IPS-NIHi7 (cell line): ENCODE measurements around the gene NKX2-8.
"Not testable (repeated sequence)": the region's sequence is repeated elsewhere in the genome, so short reads cannot be mapped to it uniquely, and the experiment has no call there.

Experiments used
- DNase-seq: peaks from one replicate; pipeline ENCODE4 v3.0.0; 2012; ENCODE audit warnings: mixed read lengths; ENCODE audit errors: extremely low spot score

The NKX2-8 gene

GRCh38 chr14:36580141-36580855 lies 2.1 kb downstream of the NKX2-8 start:
- DNase-seq: no peak

- DNase-seq: no peak
Observed at GRCh38 chr14:36579573-36580140, 2.8 kb downstream of the NKX2-8 start.

- DNase-seq: no peak
Observed at GRCh38 chr14:36579001-36579555, 3.3 kb downstream of the NKX2-8 start.

GRCh38 chr14:36570065-36570464 lies 12.3 kb downstream of the NKX2-8 start:
- no peak for DNase-seq

GRCh38 chr14:36556811-36557433 lies 25.5 kb downstream of the NKX2-8 start:
- DNase-seq: peak; percentile 63

- no peak for DNase-seq
Observed at GRCh38 chr14:36555998-36556743, 26.2 kb downstream of the NKX2-8 start.

GRCh38 chr14:36553656-36554260 lies 28.7 kb downstream of the NKX2-8 start:
- peak; percentile 55 for DNase-seq

GRCh38 chr14:36550899-36551298 lies 31.5 kb downstream of the NKX2-8 start:
- no peak for DNase-seq

- DNase-seq: not testable (repeated sequence)
Observed at GRCh38 chr14:36544280-36544679, 38.1 kb downstream of the NKX2-8 start.

- no peak for DNase-seq
Observed at GRCh38 chr14:36538051-36538450, 44.4 kb downstream of the NKX2-8 start.
